Colonic mucosa (tissue), 4 donors: ENCODE data around the gene RNF8. TPM values are rescaled to one million over a fixed set of nuclear protein-coding genes. Genes with fewer than 3 reads are reported as not detected.

ENCODE experiments used
- DNase-seq: peaks from one replicate; pipeline ENCODE4 v3.0.0-alpha.2; 2020
- H3K27ac ChIP-seq: fragments of 200-600 bp; one replicate; pipeline ENCODE4 v1.8.0; 2021
- H3K27me3 ChIP-seq: fragments of 200-600 bp; one replicate; pipeline ENCODE4 v1.8.0; 2021
- H3K36me3 ChIP-seq: fragments of 200-600 bp; one replicate; pipeline ENCODE4 v1.8.0; 2021
- H3K4me1 ChIP-seq: fragments of 200-600 bp; one replicate; pipeline ENCODE4 v1.8.0; 2021; ENCODE audit warnings: mild to moderate bottlenecking
- H3K4me3 ChIP-seq: fragments of 200-600 bp; one replicate; pipeline ENCODE4 v1.8.0; 2021
- H3K9ac ChIP-seq, 2 donors: one replicate each; pipeline ENCODE4 v1.7.0; 2013; ENCODE audit warnings: control low read depth in 2 of 2, low read depth in 2 of 2, low read length in 2 of 2
- H3K9me3 ChIP-seq: fragments of 200-600 bp; one replicate; pipeline ENCODE4 v1.8.0; 2021
- intact Hi-C: fragments of 100-400 bp; cut with DNase I; formaldehyde crosslinking; loops from one replicate; pipeline ENCODE4 v1.14.1; 2022
- total RNA-seq, 2 donors: library from RNA; stranded (reverse); fragmentation: NEBNext Ultra II Directional in 1 of 2; extraction: Animal tissue kit (Norgen Biotek cat#: 25700) in 1 of 2; gene quantifications; one replicate each; pipeline ENCODE4 v1.2.1, GENCODE V29; 2021
- TF ChIP-seq, protein P1 (sequence below): fragments of 200-600 bp; IDR thresholded peaks from one replicate; pipeline ENCODE4 v1.8.0; 2022; ENCODE audit warnings: antibody characterized with exemption, mild to moderate bottlenecking
- donor health status: healthy.
- donor health status: DM: no; HTN: no; CAD: no.
- donor health status: DM: no; HTN: no; CAD: no.

Gene RNF8
- total RNA-seq, 2 donors from 2014 or later, result 12.2 to 17.3 TPM

DNA sequence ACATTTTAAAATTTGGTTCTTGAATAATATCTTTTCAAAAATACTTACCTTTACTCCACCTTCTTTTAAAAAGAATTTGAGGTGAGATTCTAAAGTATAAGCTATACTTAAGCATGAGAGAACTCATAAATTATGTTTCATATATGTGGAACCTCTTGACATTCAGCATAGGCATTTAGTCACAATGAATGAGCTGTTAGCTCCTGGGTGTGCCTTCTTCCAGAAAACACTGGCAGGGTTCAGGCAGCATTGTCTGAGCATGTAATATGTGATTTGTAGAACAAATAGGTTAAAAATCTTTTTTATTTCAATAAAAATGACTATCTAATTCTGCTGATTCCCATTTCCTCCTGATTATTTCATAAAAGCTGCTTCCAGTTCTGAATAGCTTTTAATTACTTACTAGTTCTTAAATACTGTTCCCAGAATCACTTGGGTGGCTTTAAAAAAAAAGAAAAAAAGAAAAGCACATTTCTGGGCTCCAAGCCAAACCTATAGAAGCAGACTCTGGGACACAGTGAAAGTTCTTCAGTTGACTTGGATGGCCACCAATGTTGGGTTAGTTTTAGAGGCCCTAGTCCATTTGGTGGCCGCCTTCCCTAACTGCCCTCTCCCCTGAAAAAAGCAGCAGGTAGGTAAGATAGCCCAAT lies 20.2 kb downstream of the RNF8 start:
- intact Hi-C loops, result no loop called here
- Histone ChIP-seq H3K9me3 (no peaks in the 10 kb centered on the region), H3K27me3 (no peaks in the 10 kb centered on the region), H3K4me1 (no peaks in the 10 kb centered on the region), H3K4me3 (no peak overlapping the region), H3K27ac (no peak overlapping the region), H3K9ac (no peak overlapping the region), H3K36me3 (no peaks in the 10 kb centered on the region)
- DNase-seq, result no peak
- TF ChIP-seq, protein P1, sequence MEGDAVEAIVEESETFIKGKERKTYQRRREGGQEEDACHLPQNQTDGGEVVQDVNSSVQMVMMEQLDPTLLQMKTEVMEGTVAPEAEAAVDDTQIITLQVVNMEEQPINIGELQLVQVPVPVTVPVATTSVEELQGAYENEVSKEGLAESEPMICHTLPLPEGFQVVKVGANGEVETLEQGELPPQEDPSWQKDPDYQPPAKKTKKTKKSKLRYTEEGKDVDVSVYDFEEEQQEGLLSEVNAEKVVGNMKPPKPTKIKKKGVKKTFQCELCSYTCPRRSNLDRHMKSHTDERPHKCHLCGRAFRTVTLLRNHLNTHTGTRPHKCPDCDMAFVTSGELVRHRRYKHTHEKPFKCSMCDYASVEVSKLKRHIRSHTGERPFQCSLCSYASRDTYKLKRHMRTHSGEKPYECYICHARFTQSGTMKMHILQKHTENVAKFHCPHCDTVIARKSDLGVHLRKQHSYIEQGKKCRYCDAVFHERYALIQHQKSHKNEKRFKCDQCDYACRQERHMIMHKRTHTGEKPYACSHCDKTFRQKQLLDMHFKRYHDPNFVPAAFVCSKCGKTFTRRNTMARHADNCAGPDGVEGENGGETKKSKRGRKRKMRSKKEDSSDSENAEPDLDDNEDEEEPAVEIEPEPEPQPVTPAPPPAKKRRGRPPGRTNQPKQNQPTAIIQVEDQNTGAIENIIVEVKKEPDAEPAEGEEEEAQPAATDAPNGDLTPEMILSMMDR, result no peak

DNA sequence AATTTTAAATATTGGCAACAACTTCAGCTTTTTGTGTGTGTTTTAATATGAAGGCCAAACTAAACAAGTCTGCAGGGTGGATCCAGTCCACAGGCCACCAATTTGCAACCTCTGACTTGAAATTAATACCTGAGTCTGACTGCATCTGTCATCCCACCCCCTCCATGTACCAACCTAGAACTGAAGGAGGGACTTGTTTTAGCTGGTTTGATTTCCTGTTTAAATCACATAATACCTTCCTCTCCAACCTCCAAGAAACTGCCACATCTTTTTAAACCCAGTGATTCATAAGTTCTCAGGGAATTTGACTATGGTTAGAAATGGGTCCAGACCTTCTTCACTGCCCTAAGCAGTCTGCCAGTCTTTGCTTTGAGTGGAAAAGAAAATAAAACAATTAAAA lies 21.6 kb downstream of the RNF8 start:
- Histone ChIP-seq H3K27me3 (no peaks in the 10 kb centered on the region), H3K36me3 (no peaks in the 10 kb centered on the region), H3K4me3 (no peak overlapping the region), H3K9me3 (no peaks in the 10 kb centered on the region), H3K27ac (no peak overlapping the region), H3K4me1 (no peaks in the 10 kb centered on the region), H3K9ac (no peak overlapping the region)
- no peak for DNase-seq
- intact Hi-C loops, result no loop called here
- TF ChIP-seq, protein P1, result no peak

DNA sequence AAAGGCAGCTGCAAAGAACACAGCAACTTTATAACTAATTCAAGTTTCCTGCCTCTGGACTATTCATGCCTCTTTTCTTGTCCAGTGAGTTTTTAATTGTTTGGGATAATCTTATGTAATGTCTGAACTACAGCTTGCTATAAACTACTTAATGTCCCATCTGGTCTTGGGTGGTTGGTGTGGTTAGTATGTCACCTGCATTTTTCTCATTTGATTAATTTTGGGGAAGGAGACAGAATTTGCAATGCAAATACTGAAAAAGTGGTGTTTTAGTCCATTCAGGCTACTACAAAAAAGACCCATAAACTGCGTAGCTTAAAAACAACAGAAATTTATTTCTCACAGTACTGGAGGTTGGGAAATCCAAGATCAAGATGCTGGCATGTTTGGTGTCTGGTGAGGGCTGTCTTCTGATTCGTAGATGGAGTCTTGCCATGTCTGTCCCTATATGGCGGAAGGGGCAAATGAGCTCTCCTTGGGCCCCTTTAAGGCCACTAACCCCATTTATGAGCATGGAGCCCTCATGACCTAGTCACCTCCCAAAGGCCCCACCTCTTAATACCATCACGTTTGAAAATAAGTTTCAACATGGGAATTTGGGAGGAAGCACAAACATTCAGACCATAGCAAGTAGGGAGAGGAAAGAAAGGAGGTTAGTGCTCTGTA lies 22.4 kb downstream of the RNF8 start:
- Histone ChIP-seq H3K27ac (no peak overlapping the region), H3K4me1 (no peaks in the 10 kb centered on the region), H3K36me3 (no peaks in the 10 kb centered on the region), H3K27me3 (no peaks in the 10 kb centered on the region), H3K9ac (no peak overlapping the region), H3K4me3 (no peak overlapping the region), H3K9me3 (no peaks in the 10 kb centered on the region)
- TF ChIP-seq, protein P1, result no peak
- intact Hi-C loops, result no loop called here
- no peak for DNase-seq

DNA sequence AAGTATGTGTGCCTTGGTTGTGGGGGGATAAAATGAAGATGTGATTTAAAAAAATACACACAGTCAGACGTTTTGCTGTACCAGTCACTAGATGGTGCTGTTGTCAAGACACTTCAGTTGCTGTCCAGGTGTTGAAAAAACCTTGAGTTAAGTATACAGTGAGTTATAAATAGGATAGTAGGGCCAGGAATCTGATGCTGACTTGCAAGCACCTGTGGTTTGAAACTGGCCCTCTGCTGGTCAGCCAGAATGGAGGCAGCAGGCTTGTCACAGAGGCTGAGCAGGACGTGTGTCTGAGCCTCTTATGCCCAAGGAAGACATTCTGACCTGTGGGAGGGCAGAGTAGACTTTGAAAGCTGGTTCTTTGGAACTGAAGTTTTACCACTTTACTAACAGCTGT lies 27.8 kb downstream of the RNF8 start:
- no peak overlapping the region for H3K27ac ChIP-seq
- H3K4me3 ChIP-seq, result no peak overlapping the region
- no peaks in the 10 kb centered on the region for H3K27me3 ChIP-seq
- H3K36me3 ChIP-seq, result no peaks in the 10 kb centered on the region
- intact Hi-C loops, result no loop called here
- TF ChIP-seq, protein P1, result peak; percentile 59
- H3K9ac ChIP-seq, result no peak overlapping the region
- no peaks in the 10 kb centered on the region for H3K9me3 ChIP-seq
- no peaks in the 10 kb centered on the region for H3K4me1 ChIP-seq
- DNase-seq, result peak; percentile 21

DNA sequence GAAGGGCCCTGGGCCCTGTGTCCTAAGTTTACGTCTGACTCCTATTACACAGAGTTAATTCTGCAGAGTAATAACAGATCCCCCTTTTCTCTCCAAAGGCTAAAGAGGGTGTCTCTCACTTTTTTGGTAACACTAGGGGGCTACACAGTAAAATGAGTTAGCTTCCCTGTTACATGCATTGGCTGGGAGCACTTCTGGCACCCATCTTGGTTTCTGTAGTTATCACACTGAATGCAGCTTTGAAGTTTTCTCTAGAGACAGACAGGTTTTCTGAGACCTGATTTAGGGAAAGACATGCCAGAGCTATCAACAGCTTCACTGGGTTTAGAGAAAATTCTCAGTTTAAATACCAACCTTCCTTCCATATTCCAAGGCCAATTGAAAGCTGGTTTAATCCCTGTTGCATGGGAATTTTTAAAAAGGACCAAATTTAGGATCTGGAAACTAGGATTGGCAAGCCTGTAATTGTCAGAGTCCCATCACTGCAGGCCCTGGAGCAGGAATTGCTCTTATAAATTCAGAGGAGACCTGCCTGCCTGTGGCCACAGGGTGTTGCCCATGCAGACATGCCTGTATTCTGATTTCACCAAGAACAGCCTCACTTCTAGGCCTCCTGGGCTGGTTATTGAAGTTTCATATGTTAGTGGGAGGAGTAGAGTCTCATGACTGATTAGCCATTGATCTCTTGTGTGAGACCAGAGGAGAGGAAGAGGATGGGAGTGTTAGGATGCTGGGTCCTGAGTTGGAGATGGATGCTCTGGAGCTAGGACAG lies 29.4 kb downstream of the RNF8 start:
- Histone ChIP-seq H3K9me3 (no peaks in the 10 kb centered on the region), H3K4me1 (no peaks in the 10 kb centered on the region), H3K27ac (no peak overlapping the region), H3K4me3 (no peak overlapping the region), H3K9ac (no peak overlapping the region), H3K27me3 (no peaks in the 10 kb centered on the region), H3K36me3 (no peaks in the 10 kb centered on the region)
- intact Hi-C loops, result loop anchor here (2.0 kb wide), 1 partner anchor 182 kb away; no protein-coding TSS in a partner anchor
- no peak for DNase-seq
- TF ChIP-seq, protein P1, result no peak
